Measurements from ENCODE around the gene TREM1.

Gene TREM1

DNA sequence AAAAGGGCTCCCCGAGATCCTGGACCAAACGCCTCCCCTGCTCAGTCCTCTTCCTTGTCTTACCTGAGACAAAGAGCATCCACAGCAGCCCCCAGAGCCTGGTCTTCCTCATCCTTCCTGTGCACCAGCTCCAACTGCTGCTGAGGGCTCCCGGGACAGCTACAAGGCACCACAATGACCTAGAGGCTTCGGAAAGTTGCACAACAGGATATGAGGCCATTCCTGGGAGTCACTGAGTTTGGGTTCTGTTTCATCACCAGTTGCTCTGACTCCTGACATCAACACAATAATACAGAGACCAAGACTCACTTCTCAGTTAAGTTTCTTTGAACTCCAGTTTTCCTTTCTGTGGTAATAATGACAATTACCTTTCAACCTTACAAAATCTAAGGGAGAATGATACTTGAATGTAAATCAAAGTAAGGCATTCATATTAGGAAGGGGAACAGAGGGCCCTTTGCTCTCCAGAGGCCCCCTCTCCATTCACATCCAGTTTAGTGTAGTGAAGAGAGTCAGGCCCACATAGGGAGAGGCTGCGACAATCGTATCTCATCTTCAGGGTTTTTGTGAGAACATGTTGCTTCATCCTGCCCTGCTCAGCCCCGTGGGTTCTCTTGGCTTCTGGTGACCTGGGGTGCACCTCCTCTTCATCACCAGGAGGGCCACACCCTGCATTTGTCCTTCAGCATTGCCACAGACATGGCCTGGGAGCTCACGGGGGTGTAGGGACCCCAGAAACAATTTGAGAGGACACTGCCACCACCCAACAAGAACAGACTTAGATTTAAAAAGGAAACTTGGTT is at the start of gene TREM1:
TREM1 (minus strand) TSS at position 139 of the 803 bp plus-strand sequence; CDS start at position 112, 27 bp downstream.
- in situ Hi-C loops (cut with HindIII; ENCODE audit: low sequenced_read_pairs), result no loop called here

- in situ Hi-C loops (cut with HindIII; ENCODE audit: low sequenced_read_pairs), result no loop called here
These were observed 49.5 kb upstream of the TREM1 start for GRCh38 chr6:41335943-41336342.

DNA sequence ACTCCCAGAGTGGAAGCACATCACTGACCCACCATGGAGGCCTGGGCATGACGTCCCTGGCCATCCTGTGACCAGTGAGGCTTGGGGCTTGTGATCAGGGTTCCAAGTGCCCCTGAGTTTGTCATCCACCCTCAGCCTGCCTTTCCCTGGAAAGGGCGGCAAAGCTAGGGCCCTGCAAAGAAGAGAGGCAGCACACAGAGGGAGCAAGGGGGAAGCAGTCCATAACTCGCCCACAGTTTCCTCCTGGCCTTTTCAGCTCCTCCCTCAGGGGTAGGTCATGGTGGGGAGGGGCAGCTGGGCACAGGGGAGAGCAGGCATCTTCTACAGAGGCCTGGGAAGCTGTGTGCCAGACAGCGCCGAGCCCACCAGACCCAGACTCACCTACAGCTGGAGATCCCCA is 48.8 kb upstream of the TREM1 start, which contains the start of gene NCR2:
NCR2 (plus strand) TSS at position 313 of the 400 bp plus-strand sequence. CDS start 269 bp downstream, outside the sequence.
- in situ Hi-C loops (cut with HindIII; ENCODE audit: low sequenced_read_pairs), result no loop called here

- in situ Hi-C loops (cut with HindIII; ENCODE audit: low sequenced_read_pairs), result no loop called here
These were observed 48.1 kb upstream of the TREM1 start for GRCh38 chr6:41334482-41335040.

GRCh38 chr6:41332842-41333736 is 46.6 kb upstream of the TREM1 start:
- in situ Hi-C loops (cut with HindIII; ENCODE audit: low sequenced_read_pairs), result no loop called here

DNA sequence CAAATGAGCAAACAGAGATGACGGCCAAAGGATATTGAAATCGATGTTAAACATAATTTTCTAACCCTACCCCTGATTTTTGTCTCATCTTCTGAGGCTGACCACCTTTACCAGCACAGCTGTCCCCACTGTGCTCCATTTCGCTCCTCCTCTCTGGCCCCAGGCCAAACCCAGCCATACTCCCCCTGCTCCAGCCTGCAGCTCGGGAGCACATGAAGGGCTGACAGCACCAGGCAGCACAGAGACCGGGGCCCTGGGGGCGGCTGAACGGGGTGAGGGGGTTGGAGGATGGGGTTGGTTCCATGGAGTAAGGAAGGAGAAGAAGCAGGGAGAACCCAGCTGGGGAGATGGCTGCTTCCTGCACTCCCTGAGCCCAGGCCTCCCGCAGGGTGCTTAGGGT is 45.8 kb upstream of the TREM1 start:
- in situ Hi-C loops (cut with HindIII; ENCODE audit: low sequenced_read_pairs), result no loop called here

GRCh38 chr6:41331401-41332150 is 45.1 kb upstream of the TREM1 start:
- in situ Hi-C loops (cut with HindIII; ENCODE audit: low sequenced_read_pairs), result no loop called here

- in situ Hi-C loops (cut with HindIII; ENCODE audit: low sequenced_read_pairs), result no loop called here
These were observed 40.7 kb upstream of the TREM1 start for GRCh38 chr6:41327177-41327576.

GRCh38 chr6:41326092-41326491 is 39.6 kb upstream of the TREM1 start:
- in situ Hi-C loops (cut with HindIII; ENCODE audit: low sequenced_read_pairs), result no loop called here

- in situ Hi-C loops (cut with HindIII; ENCODE audit: low sequenced_read_pairs), result no loop called here
These were observed 39.1 kb upstream of the TREM1 start for GRCh38 chr6:41325446-41326066.

GRCh38 chr6:41321183-41321582 is 34.7 kb upstream of the TREM1 start:
- in situ Hi-C loops (cut with HindIII; ENCODE audit: low sequenced_read_pairs), result no loop called here

DNA sequence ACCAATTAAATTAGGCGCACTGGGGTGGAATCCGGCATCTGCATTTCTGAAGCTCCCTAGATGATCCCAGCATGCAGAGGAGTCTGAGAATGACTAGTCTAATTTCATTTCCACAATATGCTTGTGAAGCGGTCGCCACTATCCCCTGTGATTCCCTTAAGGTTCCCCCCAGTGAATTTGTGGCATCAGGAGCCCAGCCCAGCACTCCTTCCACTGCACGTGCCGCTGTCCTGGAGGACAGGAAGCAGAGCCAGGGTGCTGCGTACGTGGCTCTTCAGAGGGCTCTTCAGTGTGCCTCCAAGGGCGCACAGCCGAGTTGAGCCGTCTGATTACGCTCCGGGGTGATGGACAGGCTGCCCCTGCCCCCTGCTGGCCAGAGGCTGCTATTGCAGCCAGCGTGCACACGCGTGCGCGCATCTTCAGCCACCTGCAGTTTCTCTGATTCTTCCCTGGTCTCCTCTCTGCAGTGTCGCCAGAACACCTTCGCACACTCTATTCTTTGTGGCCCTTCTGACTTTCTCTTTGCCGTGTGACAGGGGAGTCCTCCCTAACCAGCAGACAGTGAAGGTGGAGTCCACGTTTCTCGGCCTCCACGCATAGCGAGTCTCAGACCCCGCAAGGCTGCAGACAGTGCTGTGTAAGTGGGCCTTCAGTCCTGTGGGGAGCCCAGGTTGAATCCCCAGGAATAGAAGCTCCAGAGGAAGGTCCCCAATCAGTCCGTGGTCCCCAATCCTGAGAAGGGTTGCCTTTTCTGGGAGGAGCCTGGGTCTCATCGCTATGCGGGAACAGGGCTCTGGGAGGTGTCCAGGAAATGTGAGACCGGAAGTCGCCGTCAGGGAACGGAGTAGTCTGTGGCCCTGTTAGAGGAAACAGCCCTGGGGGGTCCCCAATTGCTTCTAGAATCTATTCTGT is 32.4 kb upstream of the TREM1 start:
- in situ Hi-C loops (cut with HindIII; ENCODE audit: low sequenced_read_pairs), result no loop called here

DNA sequence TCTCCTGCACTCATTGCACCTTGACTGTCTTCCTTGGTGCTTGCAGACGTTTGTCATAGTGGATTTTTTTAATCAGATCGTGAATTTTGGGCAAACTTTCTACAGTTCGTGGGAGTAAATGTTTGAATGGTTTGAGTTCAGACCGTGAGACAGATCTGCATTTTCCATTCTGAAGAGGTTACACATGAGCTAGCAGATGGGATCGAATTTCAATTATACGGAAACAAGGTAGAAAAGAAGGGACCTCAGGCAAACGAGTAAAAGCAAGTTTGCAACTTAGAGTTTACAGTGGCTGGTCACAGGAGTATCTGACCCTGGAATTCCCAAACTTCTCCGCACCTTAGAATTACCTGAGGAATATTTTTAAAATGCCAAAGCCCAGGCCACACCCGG is 31.8 kb upstream of the TREM1 start:
- in situ Hi-C loops (cut with HindIII; ENCODE audit: low sequenced_read_pairs), result no loop called here

- in situ Hi-C loops (cut with HindIII; ENCODE audit: low sequenced_read_pairs), result no loop called here
These were observed 29.6 kb upstream of the TREM1 start for GRCh38 chr6:41315943-41316620.

GRCh38 chr6:41315203-41315602 is 28.7 kb upstream of the TREM1 start:
- in situ Hi-C loops (cut with HindIII; ENCODE audit: low sequenced_read_pairs), result no loop called here

DNA sequence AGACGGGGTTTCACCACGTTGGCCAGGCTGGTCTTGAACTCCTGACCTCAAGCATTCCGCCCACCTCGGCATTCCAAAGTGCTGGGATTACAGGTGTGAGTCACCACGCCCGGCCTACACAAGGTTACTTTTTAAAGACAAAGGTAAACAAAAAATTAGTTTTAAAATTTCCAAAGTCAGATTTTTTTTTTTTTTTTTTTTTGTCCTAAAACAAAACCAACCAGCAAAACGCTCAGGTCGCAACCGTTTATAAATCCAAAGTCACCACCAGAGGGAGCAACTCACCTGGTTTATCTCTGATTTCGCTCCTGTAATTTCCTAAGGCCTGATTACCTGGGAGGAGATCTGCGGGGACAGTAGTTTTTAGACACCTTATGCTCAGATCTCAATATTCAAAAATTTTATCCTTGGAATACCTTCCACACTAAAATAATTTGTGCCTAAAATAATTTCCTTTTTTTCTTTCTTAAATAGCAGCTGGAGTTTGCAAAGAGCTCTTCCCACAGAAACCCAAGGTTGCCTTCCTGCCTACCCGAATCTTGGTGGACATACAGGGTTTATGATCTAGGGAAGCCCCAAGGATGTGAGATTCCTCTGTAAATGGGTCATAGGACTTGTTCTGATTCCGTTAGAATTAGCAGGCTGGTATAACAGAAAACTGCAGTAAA is 19.8 kb upstream of the TREM1 start:
- in situ Hi-C loops (cut with HindIII; ENCODE audit: low sequenced_read_pairs), result no loop called here

GRCh38 chr6:41302638-41303037 is 16.2 kb upstream of the TREM1 start:
- in situ Hi-C loops (cut with HindIII; ENCODE audit: low sequenced_read_pairs), result no loop called here
